GM21825 (cell line): ENCODE data around the gene USP7.
"Not testable (repeated sequence)": the region's sequence is repeated elsewhere in the genome, so short reads cannot be mapped to it uniquely, and the experiment has no call there.

ENCODE experiments used
- ATAC-seq: cut with Tn5 transposase; IDR thresholded peaks from one replicate; pipeline ENCODE4 v1.9.1; 2021; ENCODE audit warnings: mild to moderate bottlenecking, moderate library complexity; ENCODE audit not compliant: unreplicated experiment

The USP7 gene

GRCh38 chr16:8848939-8849391 lies 114.7 kb downstream of the USP7 start:
- no peak for ATAC-seq

- no peak for ATAC-seq
These were observed 115.3 kb downstream of the USP7 start for GRCh38 chr16:8848231-8848938.

DNA sequence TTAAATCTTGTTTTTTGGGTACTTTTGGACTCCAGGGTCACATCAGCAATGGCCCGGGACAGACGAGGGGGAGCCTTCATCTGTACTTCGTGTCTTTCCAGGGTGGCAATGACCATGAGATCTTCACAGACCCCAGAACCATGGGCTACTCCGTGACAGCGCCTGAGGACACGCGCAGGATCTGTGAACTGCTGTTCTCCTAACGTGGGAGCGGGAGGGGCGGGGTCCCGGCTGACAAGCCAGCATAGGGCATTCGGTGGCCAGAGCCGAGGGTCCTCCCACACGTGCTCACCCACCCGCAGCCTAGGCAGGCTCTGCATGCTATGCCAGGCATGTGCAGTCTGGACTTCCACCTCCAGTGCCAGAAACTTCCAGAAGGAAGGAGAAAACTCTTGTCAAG lies 116.1 kb downstream of the USP7 start:
- no peak for ATAC-seq

GRCh38 chr16:8847145-8847544 lies 116.6 kb downstream of the USP7 start:
- ATAC-seq, result no peak

DNA sequence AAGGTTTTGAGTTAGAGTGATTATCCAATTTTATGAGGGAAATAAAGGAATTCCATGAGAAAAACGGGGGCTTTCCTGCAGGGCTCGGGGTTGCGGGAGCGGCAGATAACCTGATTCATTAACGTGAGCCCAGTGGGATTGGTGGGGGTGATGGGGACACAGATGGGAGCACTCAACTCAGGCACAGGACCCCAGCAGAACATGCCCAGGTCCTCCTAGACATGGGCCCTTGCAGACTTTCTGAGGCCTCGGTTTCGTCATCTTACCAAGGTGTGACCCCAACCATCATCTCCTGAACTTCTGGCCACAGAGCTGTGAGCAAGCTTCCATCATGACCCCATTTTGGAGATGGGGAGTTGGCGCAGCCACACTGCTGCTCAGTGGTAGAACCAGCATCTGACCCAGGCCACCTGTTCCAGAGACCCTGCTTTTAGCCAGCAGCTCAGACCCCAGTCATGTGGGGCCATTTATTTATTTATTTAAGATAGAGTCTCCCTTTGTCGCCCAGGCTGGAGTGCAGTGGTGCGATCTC lies 117.2 kb downstream of the USP7 start:
- no peak for ATAC-seq

- no peak for ATAC-seq
These were observed 117.9 kb downstream of the USP7 start for GRCh38 chr16:8845699-8846298.

GRCh38 chr16:8843296-8843695 lies 120.4 kb downstream of the USP7 start:
- ATAC-seq, result not testable (repeated sequence)
